Progenitor cell of endocrine pancreas (in vitro differentiated cells): Measurements from ENCODE around the gene RNF123. TPM values are rescaled to one million over a fixed set of nuclear protein-coding genes. Genes with fewer than 3 reads are reported as not detected.

Experiments used
- DNase-seq: peaks from one replicate; pipeline ENCODE4 v3.0.0; 2021; ENCODE audit warnings: low spot score; ENCODE audit not compliant: unreplicated experiment
- H3K27ac Mint-ChIP-seq: 2 replicates; pipeline ENCODE4 v1.8.0; 2021; ENCODE audit warnings: mild to moderate bottlenecking, moderate library complexity, mixed read lengths
- H3K27me3 Mint-ChIP-seq: 2 replicates; pipeline ENCODE4 v1.8.0; 2021; ENCODE audit warnings: mixed read lengths
- H3K36me3 Mint-ChIP-seq: 2 replicates; pipeline ENCODE4 v1.8.0; 2022; ENCODE audit warnings: mixed read lengths; ENCODE audit not compliant: insufficient read depth
- H3K4me1 Mint-ChIP-seq: 2 replicates; pipeline ENCODE4 v1.8.0; 2021; ENCODE audit warnings: low read depth, mixed read lengths
- H3K4me3 Mint-ChIP-seq: 2 replicates; pipeline ENCODE4 v1.8.0; 2021; ENCODE audit warnings: low read depth, mild to moderate bottlenecking, moderate library complexity, mixed read lengths
- H3K9me3 Mint-ChIP-seq: 2 replicates; pipeline ENCODE4 v1.8.0; 2021; ENCODE audit warnings: low read depth, mixed read lengths
- total RNA-seq: library from RNA; stranded (reverse); gene quantifications from 2 replicates; pipeline ENCODE4 v1.2.1, GENCODE V29; 2021
- TF ChIP-seq, protein P1 (sequence below): fragments of 200-600 bp; sonication (generic); IDR thresholded peaks from one replicate; pipeline ENCODE4 v1.5.0; 2021; ENCODE audit warnings: antibody characterized with exemption, mild to moderate bottlenecking; ENCODE audit not compliant: unreplicated experiment

Gene RNF123
- total RNA-seq, 1 donor from 2014 or later: 52.2 TPM

DNA sequence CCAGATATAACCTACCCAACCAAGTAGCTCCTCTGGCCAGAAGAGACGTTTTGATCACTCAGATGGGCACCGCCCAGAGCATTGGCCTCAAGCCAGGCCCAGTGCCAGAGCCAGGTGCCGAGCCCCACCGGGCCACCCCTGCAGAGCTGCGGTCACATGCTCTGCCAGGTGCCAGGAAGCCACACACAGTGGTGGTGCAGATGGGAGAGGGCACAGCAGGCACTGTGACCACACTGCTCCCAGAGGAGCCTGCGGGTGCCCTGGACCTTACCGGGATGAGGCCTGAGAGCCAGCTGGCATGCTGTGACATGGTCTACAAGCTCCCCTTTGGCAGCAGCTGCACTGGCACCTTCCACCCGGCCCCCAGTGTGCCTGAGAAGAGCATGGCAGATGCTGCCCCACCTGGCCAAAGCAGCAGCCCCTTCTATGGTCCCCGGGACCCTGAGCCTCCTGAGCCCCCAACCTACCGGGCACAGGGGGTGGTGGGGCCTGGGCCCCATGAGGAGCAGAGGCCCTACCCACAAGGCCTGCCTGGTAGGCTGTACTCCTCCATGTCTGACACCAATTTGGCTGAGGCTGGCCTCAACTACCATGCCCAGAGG, 34.3 kb upstream of the RNF123 start:
- no peak for DNase-seq
- H3K27ac Mint-ChIP-seq: no peak overlapping the region
- no peak overlapping the region for H3K4me3 Mint-ChIP-seq

DNA sequence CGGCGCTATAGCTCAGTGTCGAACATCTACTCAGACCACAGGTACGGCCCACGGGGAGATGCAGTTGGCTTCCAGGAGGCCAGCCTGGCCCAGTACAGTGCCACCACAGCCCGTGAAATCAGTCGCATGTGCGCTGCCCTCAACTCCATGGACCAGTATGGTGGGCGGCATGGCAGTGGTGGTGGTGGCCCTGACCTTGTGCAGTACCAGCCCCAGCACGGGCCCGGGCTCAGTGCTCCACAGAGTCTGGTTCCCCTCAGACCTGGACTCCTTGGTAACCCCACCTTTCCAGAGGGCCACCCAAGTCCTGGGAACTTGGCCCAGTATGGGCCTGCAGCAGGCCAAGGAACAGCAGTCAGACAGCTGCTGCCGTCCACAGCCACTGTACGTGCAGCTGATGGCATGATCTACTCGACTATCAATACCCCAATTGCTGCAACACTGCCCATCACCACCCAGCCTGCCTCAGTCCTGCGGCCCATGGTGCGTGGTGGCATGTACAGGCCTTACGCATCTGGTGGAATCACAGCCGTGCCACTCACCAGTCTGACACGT, 33.5 kb upstream of the RNF123 start:
- H3K27me3 Mint-ChIP-seq: no peaks in the 10 kb centered on the region
- no peak for DNase-seq
- H3K27ac Mint-ChIP-seq: no peak overlapping the region
- no peak overlapping the region for H3K4me3 Mint-ChIP-seq
- TF ChIP-seq, protein P1, sequence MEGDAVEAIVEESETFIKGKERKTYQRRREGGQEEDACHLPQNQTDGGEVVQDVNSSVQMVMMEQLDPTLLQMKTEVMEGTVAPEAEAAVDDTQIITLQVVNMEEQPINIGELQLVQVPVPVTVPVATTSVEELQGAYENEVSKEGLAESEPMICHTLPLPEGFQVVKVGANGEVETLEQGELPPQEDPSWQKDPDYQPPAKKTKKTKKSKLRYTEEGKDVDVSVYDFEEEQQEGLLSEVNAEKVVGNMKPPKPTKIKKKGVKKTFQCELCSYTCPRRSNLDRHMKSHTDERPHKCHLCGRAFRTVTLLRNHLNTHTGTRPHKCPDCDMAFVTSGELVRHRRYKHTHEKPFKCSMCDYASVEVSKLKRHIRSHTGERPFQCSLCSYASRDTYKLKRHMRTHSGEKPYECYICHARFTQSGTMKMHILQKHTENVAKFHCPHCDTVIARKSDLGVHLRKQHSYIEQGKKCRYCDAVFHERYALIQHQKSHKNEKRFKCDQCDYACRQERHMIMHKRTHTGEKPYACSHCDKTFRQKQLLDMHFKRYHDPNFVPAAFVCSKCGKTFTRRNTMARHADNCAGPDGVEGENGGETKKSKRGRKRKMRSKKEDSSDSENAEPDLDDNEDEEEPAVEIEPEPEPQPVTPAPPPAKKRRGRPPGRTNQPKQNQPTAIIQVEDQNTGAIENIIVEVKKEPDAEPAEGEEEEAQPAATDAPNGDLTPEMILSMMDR: no peak
- no peaks in the 10 kb centered on the region for H3K36me3 Mint-ChIP-seq
- no peaks in the 10 kb centered on the region for H3K9me3 Mint-ChIP-seq
- H3K4me1 Mint-ChIP-seq: peaks cover 6% of the 10 kb centered on the region

More for the DNA sequence above, 34.3 kb upstream of the RNF123 start:
- no peaks in the 10 kb centered on the region for H3K9me3 Mint-ChIP-seq
- no peaks in the 10 kb centered on the region for H3K27me3 Mint-ChIP-seq
- TF ChIP-seq, protein P1: no peak
- H3K36me3 Mint-ChIP-seq: no peaks in the 10 kb centered on the region
- H3K4me1 Mint-ChIP-seq: peaks cover 6% of the 10 kb centered on the region

DNA sequence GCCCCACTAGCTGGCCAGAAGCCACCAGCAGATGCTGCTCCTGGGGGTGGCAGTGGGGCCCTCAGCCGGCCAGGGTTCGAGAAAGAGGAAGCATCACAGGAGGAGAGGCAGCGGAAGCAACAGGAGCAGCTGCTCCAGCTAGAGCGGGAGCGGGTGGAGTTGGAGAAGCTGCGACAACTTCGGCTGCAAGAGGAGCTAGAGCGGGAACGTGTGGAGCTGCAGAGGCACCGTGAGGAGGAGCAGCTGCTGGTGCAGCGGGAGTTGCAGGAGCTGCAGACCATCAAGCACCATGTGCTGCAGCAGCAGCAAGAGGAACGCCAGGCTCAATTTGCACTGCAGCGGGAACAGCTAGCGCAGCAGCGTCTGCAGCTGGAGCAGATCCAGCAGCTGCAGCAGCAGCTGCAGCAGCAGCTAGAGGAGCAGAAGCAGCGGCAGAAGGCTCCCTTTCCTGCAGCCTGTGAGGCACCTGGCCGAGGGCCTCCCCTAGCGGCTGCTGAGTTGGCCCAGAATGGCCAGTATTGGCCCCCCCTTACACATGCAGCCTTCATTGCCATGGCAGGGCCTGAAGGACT, 32.7 kb upstream of the RNF123 start:
- Mint-ChIP-seq H3K36me3 (no peaks in the 10 kb centered on the region), H3K4me1 (peaks cover 6% of the 10 kb centered on the region), H3K27me3 (no peaks in the 10 kb centered on the region), H3K27ac (no peak overlapping the region), H3K9me3 (no peaks in the 10 kb centered on the region), H3K4me3 (no peak overlapping the region)
- DNase-seq: no peak
- TF ChIP-seq, protein P1: no peak

DNA sequence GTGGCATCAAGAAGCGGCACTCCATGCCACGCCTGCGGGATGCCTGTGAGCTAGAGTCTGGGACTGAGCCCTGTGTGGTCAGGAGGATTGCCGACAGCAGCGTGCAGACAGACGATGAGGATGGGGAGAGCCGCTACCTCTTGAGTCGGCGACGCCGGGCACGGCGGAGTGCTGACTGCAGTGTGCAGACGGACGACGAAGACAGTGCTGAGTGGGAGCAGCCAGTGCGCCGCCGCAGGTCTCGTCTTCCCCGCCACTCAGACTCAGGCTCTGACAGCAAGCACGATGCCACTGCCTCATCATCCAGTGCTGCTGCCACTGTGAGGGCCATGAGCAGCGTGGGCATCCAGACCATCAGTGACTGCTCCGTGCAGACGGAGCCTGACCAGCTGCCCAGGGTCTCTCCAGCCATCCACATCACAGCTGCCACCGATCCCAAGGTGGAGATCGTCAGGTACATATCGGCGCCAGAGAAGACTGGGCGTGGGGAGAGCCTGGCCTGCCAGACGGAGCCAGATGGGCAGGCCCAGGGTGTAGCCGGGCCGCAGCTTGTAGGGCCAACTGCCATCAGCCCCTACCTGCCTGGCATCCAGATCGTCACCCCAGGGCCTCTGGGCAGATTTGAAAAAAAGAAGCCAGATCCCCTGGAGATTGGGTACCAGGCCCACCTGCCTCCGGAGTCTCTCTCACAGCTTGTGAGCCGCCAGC, 32.0 kb upstream of the RNF123 start:
- H3K27me3 Mint-ChIP-seq: no peaks in the 10 kb centered on the region
- no peak overlapping the region for H3K4me3 Mint-ChIP-seq
- H3K9me3 Mint-ChIP-seq: no peaks in the 10 kb centered on the region
- no peaks in the 10 kb centered on the region for H3K36me3 Mint-ChIP-seq
- no peak for DNase-seq
- TF ChIP-seq, protein P1: no peak
- H3K4me1 Mint-ChIP-seq: peaks cover 6% of the 10 kb centered on the region
- H3K27ac Mint-ChIP-seq: no peak overlapping the region

DNA sequence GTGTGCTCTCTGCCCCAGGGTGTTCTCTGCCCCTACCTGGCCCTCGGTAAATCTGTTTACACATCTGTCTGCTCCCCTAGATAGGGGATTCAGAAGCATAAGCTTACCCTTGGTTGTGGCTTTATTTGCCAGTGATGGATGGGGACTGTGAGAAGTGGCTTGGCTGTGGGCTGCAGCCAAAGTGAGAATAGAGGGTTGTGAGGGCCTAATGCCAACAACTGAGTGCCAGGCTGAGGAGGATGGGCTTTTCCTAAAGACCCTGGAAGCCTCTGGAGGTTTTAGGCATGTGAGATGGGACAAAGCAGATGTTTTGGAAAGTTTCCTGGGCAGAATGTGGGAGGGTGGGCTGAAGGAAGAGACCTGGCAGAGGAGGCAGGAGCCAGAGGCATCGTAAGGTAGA, 30.6 kb upstream of the RNF123 start:
- Mint-ChIP-seq H3K27ac (no peak overlapping the region), H3K27me3 (no peaks in the 10 kb centered on the region), H3K36me3 (no peaks in the 10 kb centered on the region), H3K4me1 (peaks cover 6% of the 10 kb centered on the region), H3K9me3 (no peaks in the 10 kb centered on the region), H3K4me3 (no peak overlapping the region)
- TF ChIP-seq, protein P1: no peak
- no peak for DNase-seq
